Endothelial cell of umbilical vein (primary cell): Measurements from ENCODE around the gene ZDHHC14. TPM values are rescaled to one million over a fixed set of nuclear protein-coding genes. Genes with fewer than 3 reads are reported as not detected.

ENCODE experiments used
- BruUV-seq: library from RNA; stranded (reverse); fragments of 400-500 nt; replicated peaks from 2 replicates; lab custom pipeline; 2021; lab: Mats Ljungman, UMichigan
- CTCF ChIA-PET: fragments of 300-600, 350-600 bp; sonication (Branson Sonifier 250); formaldehyde crosslinking; loops from one replicate; lab custom pipeline; 2021; ENCODE audit warnings: antibody characterized with exemption, inconsistent platforms; lab: Charles Lee
- POLR2A ChIA-PET: fragments of 300-600, 350-600 bp; sonication (Branson Sonifier 250); formaldehyde crosslinking; loops from one replicate; lab custom pipeline; 2021; ENCODE audit warnings: antibody characterized with exemption, inconsistent platforms; lab: Charles Lee
- DNase-seq: peaks from one replicate; pipeline ENCODE4 v3.0.0-alpha.2; 2011; ENCODE audit warnings: low read depth, low spot score
- FAIRE-seq: peaks from 2 replicates; lab custom pipeline; 2011; peaks lifted over from hg19 to GRCh38; lab: Jason Lieb, UNC
- H2AFZ ChIP-seq: 2 replicates; pipeline ENCODE4 v1.6.0; 2012; ENCODE audit warnings: low read depth, low read length, control low read depth, inconsistent platforms
- H3K27ac ChIP-seq: 2 replicates; pipeline ENCODE4 v1.5.1; 2011; ENCODE audit warnings: low read depth, mild to moderate bottlenecking, control low read depth, low read length, moderate library complexity; ENCODE audit not compliant: insufficient read depth
- H3K27me3 ChIP-seq, 2 experiments: 2 replicates each; pipeline versions ENCODE4 v1.6.0 to v1.6.1; 2011; ENCODE audit warnings: low read length in 2 of 2, mixed read lengths in 1 of 2; ENCODE audit not compliant: control insufficient read depth in 2 of 2, insufficient read depth in 2 of 2
- H3K36me3 ChIP-seq, 2 experiments: 2 replicates in 1 of 2; 3 replicates in 1 of 2; pipeline ENCODE4 v1.5.1; 2011; ENCODE audit warnings: low read length in 2 of 2, mild to moderate bottlenecking in 1 of 2, moderate library complexity in 1 of 2; ENCODE audit not compliant: control insufficient read depth in 2 of 2, insufficient read depth in 2 of 2; ENCODE audit errors: extremely low read depth in 1 of 2
- H3K4me1 ChIP-seq: 3 replicates; pipeline ENCODE4 v1.5.1; 2011; ENCODE audit warnings: mild to moderate bottlenecking, low read length; ENCODE audit not compliant: control insufficient read depth, insufficient read depth; ENCODE audit errors: extremely low read depth
- H3K4me2 ChIP-seq: 2 replicates; pipeline ENCODE4 v1.6.1; 2011; ENCODE audit warnings: low read length, control low read depth, mixed read lengths; ENCODE audit not compliant: insufficient read depth
- H3K4me3 ChIP-seq, 3 experiments: fragments of 200-600 bp in 1 of 3; sonication (generic), shearing (Covaris generic) in 1 of 3; replicated peaks in 1 of 3; 2 replicates each; pipeline ENCODE4 v1.5.1; 2011 to 2016; ENCODE audit warnings: control low read depth in 3 of 3, low read length in 3 of 3, mild to moderate bottlenecking in 2 of 3, inconsistent platforms in 1 of 3, low read depth in 1 of 3, moderate library complexity in 1 of 3; ENCODE audit not compliant: insufficient read depth in 1 of 3
- H3K79me2 ChIP-seq: 2 replicates; pipeline ENCODE4 v1.6.0; 2012; ENCODE audit warnings: low read length, inconsistent platforms; ENCODE audit not compliant: control insufficient read depth, insufficient read depth
- H3K9ac ChIP-seq: replicated peaks from 2 replicates; pipeline ENCODE3; 2011; ENCODE audit warnings: low read length, control low read depth; ENCODE audit not compliant: insufficient read depth; ENCODE audit errors: extremely low read depth
- H3K9me1 ChIP-seq: replicated peaks from 3 replicates; pipeline ENCODE4 v1.6.0; 2011; ENCODE audit warnings: mild to moderate bottlenecking, low read length; ENCODE audit not compliant: control insufficient read depth, insufficient read depth; ENCODE audit errors: extremely low read depth
- H3K9me3 ChIP-seq: replicated peaks from 2 replicates; pipeline ENCODE4 v1.5.1; 2012; ENCODE audit warnings: low read length, inconsistent platforms; ENCODE audit not compliant: control insufficient read depth, insufficient read depth
- H4K20me1 ChIP-seq: replicated peaks from 2 replicates; pipeline ENCODE3; 2011; ENCODE audit warnings: mild to moderate bottlenecking, low read length; ENCODE audit not compliant: control insufficient read depth, insufficient read depth; ENCODE audit errors: extremely low read depth
- EZH2 ChIP-seq: IDR thresholded peaks from 2 replicates; pipeline ENCODE4 v1.6.1; 2012; ENCODE audit warnings: borderline replicate concordance, low read depth, mild to moderate bottlenecking, moderate library complexity, low read length, inconsistent platforms; ENCODE audit not compliant: severe bottlenecking
- FOS ChIP-seq: IDR thresholded peaks from 2 replicates; pipeline ENCODE4 v1.6.1; 2011; ENCODE audit warnings: mild to moderate bottlenecking, low read length, moderate library complexity, borderline replicate concordance; ENCODE audit not compliant: insufficient read depth
- GATA2 ChIP-seq: IDR thresholded peaks from 2 replicates; pipeline ENCODE4 v1.7.0; 2011; ENCODE audit warnings: low read depth, mild to moderate bottlenecking, moderate library complexity, mixed read lengths, low read length; ENCODE audit not compliant: insufficient read length, insufficient read depth
- JUN ChIP-seq: IDR thresholded peaks from 2 replicates; pipeline ENCODE4 v1.6.1; 2011; ENCODE audit warnings: borderline replicate concordance, low read depth; ENCODE audit not compliant: insufficient read length, insufficient read depth
- MYC ChIP-seq: IDR thresholded peaks from one replicate; pipeline ENCODE4 v1.6.1; 2011; ENCODE audit warnings: mild to moderate bottlenecking, low read depth, low read length
- POLR2A ChIP-seq: IDR thresholded peaks from 2 replicates; pipeline ENCODE4 v1.6.1; 2012; ENCODE audit warnings: low read depth, mild to moderate bottlenecking, control low read depth, low read length
- POLR2AphosphoS5 ChIP-seq: IDR thresholded peaks from 2 replicates; pipeline ENCODE4 v1.6.1; 2012; ENCODE audit warnings: low read depth, mild to moderate bottlenecking, control low read depth, low read length, moderate library complexity; ENCODE audit not compliant: insufficient read depth
- dilution Hi-C: fragments of 300-500 bp; cut with MboI; formaldehyde crosslinking; loops from one replicate; pipeline ENCODE4 v1.15.0; 2019; ENCODE audit warnings: low sequenced_read_pairs; ENCODE audit not compliant: extremely low pct_ligation_motif_present
- intact Hi-C: fragments of 100-400 bp; cut with micrococcal nuclease; formaldehyde crosslinking; loops from one replicate; pipeline ENCODE4 v1.10.0; 2022
- polyA plus RNA-seq, 4 experiments: library from polyadenylated mRNA; depleted of rRNA in 3 of 4; stranded (reverse) in 3 of 4; unstranded in 1 of 4; fragments of >200 nt; gene quantifications; 2 replicates each; pipeline versions ENCODE4 v1.2.1 to v1.2.3, GENCODE V29; 2011 to 2012; ENCODE audit warnings: missing spikeins in 1 of 4
- total RNA-seq: library from RNA; stranded (reverse); gene quantifications from 2 replicates; pipeline ENCODE4 v1.2.3, GENCODE V29; 2021
- TF ChIP-seq, protein P1 (sequence below), 2 donors: IDR thresholded peaks; 1 replicate in 1 of 2; 2 replicates in 1 of 2; pipeline ENCODE4 v1.5.1; 2011; ENCODE audit warnings: low read length in 2 of 2, mild to moderate bottlenecking in 2 of 2, moderate library complexity in 2 of 2, control low read depth in 1 of 2, inconsistent platforms in 1 of 2, low read depth in 1 of 2; ENCODE audit not compliant: insufficient read depth in 1 of 2; ENCODE audit errors: extremely low read depth in 1 of 2
- TF ChIP-seq, protein P2 (sequence below): IDR thresholded peaks from 2 replicates; pipeline ENCODE4 v1.6.1; 2011; ENCODE audit not compliant: insufficient read depth, insufficient read length

The ZDHHC14 gene
- total and polyA plus RNA-seq, 2 donors (not counting 3 experiments of a cell fraction or from before 2014, with no cell fraction given), result 23.0 to 25.6 TPM

DNA sequence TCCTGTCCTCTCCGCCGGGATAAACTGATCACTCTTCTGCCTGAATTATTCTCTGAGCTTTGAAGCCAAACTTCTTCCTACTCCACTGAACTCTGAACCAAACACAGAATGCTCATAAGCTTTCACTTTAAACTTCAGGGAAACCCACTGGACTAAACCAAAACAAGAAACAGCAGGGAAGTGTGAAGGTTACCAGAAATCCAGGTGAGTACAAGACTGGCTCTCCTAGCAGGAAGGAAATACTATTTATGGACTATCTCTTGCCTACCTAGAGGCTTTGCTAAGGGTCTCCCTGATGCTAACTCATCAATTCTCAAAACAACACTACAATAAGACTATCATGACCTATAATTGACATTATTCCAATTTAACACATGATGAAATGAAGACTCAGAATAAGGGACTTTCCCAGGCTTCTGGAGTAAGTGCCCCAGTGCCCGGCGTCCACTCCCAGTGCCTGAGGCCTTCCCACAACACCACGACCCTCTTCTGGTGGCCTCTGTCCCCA, 145.0 kb downstream of the ZDHHC14 start:
- Histone ChIP-seq H3K4me1 (peaks cover 16% of the 10 kb centered on the region), H3K27ac (no peak overlapping the region), H3K79me2 (no peaks in the 10 kb centered on the region), H3K4me2 (no peak overlapping the region), H2AFZ (no peak overlapping the region), H3K4me3 (no peak overlapping the region), H3K9me1 (no peaks in the 10 kb centered on the region), H3K9ac (no peak overlapping the region), H3K36me3 (no peaks in the 10 kb centered on the region), H4K20me1 (no peaks in the 10 kb centered on the region), H3K27me3 (no peaks in the 10 kb centered on the region), H3K9me3 (no peaks in the 10 kb centered on the region)
- ChIA-PET CTCF (interaction anchor here (0.8 to 1.3 kb wide), 2 partner anchors 9 to 11 kb away, joined by 3 to 4 read pairs; no protein-coding TSS in a partner anchor), POLR2A (no interaction called here)
- dilution Hi-C loops (no loop called here), intact Hi-C loops (no loop called here)
- FAIRE-seq, result no peak
- no TSS peak for BruUV-seq
- DNase-seq, result no peak
- TF ChIP-seq, protein P1, sequence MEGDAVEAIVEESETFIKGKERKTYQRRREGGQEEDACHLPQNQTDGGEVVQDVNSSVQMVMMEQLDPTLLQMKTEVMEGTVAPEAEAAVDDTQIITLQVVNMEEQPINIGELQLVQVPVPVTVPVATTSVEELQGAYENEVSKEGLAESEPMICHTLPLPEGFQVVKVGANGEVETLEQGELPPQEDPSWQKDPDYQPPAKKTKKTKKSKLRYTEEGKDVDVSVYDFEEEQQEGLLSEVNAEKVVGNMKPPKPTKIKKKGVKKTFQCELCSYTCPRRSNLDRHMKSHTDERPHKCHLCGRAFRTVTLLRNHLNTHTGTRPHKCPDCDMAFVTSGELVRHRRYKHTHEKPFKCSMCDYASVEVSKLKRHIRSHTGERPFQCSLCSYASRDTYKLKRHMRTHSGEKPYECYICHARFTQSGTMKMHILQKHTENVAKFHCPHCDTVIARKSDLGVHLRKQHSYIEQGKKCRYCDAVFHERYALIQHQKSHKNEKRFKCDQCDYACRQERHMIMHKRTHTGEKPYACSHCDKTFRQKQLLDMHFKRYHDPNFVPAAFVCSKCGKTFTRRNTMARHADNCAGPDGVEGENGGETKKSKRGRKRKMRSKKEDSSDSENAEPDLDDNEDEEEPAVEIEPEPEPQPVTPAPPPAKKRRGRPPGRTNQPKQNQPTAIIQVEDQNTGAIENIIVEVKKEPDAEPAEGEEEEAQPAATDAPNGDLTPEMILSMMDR (IDR thresholded peaks at IDR 0.05; ENCODE audit: extremely low read depth in 1 of 2, insufficient read depth in 1 of 2, low read depth in 1 of 2, low read length in 2 of 2), result no peak
- TF ChIP-seq JUN (no peak), POLR2AphosphoS5 (no peak), GATA2 (no peak), MYC (no peak), FOS (no peak), POLR2A (no peak), EZH2 (no peak)
- TF ChIP-seq, protein P2, sequence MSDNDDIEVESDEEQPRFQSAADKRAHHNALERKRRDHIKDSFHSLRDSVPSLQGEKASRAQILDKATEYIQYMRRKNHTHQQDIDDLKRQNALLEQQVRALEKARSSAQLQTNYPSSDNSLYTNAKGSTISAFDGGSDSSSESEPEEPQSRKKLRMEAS, result no peak
